ENCODE results near the gene MRPL42.
A peak's percentile ranks its signal among the peaks of the same experiment; 100 is the strongest.
"Not testable (repeated sequence)": the region's sequence is repeated elsewhere in the genome, so short reads cannot be mapped to it uniquely, and the experiment has no call there.

Gene MRPL42

GRCh38 chr12:93427779-93428564, 39.3 kb upstream of the MRPL42 start:
- peak; percentile 27 for DNase-seq (ENCODE audit: extremely low read depth, low read depth)
- no peak for TF ChIP-seq CTCF (IDR thresholded peaks at IDR 0.05; ENCODE audit: low read depth, low read length)

GRCh38 chr12:93429448-93429847, 37.9 kb upstream of the MRPL42 start:
- no peak for DNase-seq (ENCODE audit: extremely low read depth, low read depth)

GRCh38 chr12:93429852-93430251, 37.5 kb upstream of the MRPL42 start:
- DNase-seq (ENCODE audit: extremely low read depth, low read depth) = no peak
- TF ChIP-seq CTCF (IDR thresholded peaks at IDR 0.05; ENCODE audit: low read depth, low read length) = no peak

More at GRCh38 chr12:93429448-93429847, 37.9 kb upstream of the MRPL42 start:
- TF ChIP-seq CTCF (IDR thresholded peaks at IDR 0.05; ENCODE audit: low read depth, low read length) = no peak

DNA sequence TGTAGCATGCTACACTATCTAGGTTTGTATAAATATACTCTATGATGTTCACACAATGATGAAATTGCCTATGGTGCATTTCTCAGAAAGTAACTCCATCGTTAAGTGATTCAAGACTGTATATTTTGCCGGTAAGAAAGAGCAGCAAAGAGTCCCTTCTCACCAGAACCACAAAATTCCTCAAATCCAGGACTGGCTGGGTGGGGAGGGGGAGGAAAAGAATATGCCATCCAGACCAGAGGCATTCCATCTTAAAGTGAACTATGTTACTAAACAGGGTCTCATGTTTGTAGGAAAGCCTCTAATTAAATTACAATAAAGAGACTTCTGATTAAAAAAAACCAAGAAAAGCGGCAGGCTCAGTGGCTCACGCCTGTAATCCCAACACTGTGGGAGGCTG, 37.0 kb upstream of the MRPL42 start:
- TF ChIP-seq CTCF (IDR thresholded peaks at IDR 0.05; ENCODE audit: low read depth, low read length) = no peak
- no peak for DNase-seq (ENCODE audit: extremely low read depth, low read depth)

DNA sequence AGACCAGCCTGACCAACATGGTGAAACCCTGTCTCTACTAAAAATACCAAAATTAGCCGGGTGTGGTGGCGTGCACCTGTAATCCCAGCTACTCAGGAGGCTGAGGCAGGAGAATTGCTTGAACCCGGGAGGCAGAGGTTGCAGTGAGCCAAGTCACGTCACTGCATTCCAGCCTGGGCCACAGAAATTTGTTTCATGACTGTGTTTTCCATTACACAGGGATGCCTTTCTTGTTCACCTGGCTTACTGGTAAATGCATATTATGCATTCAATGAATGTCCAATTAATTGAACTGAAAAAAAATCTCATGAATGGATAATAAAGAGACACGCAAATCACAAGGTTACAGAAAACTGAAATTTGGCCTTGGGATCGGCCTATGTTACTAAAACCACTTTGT, 35.3 kb upstream of the MRPL42 start:
- not testable (repeated sequence) for DNase-seq (ENCODE audit: extremely low read depth, low read depth)

DNA sequence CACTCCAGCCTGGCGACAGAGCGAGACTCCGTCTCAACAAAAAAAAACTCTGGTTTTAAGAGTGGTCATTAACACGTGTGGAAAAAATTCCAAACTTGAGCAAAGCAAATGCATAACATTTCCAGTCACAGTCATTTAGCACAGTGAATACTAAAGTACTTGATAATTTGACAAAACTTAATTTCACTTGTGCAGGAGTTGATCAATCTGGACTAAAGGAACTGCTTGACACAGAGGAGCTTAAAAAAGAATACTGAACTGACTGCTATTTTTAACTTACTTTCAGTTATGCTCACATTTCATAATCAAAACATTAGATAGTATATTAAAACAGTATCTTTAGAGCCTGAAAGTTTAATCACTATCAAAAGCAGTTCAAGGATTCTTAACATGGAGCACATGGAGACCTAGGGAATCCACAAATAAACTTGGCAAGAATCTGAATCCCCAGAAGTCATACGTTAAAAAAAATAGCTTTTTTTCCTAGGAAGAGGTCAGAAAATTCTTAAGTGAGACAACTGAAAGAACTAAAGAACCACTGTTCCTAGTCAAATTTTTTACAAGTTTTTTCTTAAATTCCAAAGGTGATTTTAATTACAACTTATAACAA, 33.0 kb upstream of the MRPL42 start:
- TF ChIP-seq CTCF (IDR thresholded peaks at IDR 0.05; ENCODE audit: low read depth, low read length) = no peak
- no peak for DNase-seq (ENCODE audit: extremely low read depth, low read depth)

DNA sequence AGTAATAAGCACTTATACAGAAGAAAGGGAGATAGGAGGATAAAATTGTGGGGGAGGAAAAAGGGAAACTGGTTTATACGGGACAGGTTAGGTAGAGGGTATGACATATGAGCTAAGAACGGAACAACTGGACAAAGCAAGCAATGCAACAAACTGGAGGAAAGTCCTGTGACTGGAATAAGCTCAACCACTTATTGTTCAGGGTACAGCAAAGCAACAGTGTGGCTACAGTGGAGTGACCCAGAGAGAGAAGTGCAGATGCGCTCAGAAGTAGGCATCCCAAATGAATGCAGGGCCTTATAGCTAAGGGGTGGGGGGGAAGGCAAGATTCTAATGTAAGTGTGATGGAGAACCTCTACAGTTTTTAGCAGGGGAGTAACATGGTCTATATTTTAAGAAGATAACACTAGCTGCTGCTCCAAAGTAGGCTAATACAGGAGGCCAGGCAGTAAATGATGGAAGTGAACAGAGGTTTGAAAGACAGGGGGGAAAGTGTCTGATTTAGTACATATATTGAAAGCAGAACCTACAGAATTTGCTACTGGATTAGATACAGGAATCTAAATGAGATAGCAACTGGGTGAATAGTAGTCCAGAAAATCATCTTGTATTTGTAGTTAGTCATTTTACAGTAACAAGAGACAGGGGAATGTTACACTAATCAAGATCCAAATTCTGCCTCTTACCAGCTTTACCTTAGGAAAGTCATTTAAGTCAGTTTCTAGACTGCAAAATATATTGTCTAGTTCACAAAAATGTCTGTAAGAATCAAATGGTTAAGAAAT, 28.9 kb upstream of the MRPL42 start:
- no peak for TF ChIP-seq CTCF (IDR thresholded peaks at IDR 0.05; ENCODE audit: low read depth, low read length)
- DNase-seq (ENCODE audit: extremely low read depth, low read depth) = no peak

Data from AG09319 (cell line).